Right renal cortex interstitium (tissue), 3 donors: ENCODE results near the gene B3GNT4. TPM values are rescaled to one million over a fixed set of nuclear protein-coding genes. Genes with fewer than 3 reads are reported as not detected.
"Not testable (repeated sequence)": the region's sequence is repeated elsewhere in the genome, so short reads cannot be mapped to it uniquely, and the experiment has no call there.

Source experiments
- DNase-seq, 3 donors: peaks; one replicate each; pipeline ENCODE4 v3.0.0-alpha.2; 2013; ENCODE audit warnings: low read depth in 3 of 3, low spot score in 2 of 3
- polyA plus RNA-seq, 3 donors: library from polyadenylated mRNA; unstranded; fragments of 120-200 nt; gene quantifications; one replicate each; pipeline ENCODE4 v1.2.1, GENCODE V29; 2013; ENCODE audit not compliant: insufficient read length in 3 of 3

Gene B3GNT4
- polyA plus RNA-seq, 3 donors: 2.5 to 3.8 (median 3.3) TPM

- DNase-seq: no peak
Measured at GRCh38 chr12:122185494-122186082, 17.9 kb upstream of the B3GNT4 start.

GRCh38 chr12:122187466-122187865, 16.0 kb upstream of the B3GNT4 start:
- DNase-seq: no peak

- no peak for DNase-seq
Measured at GRCh38 chr12:122189626-122190475, 13.7 kb upstream of the B3GNT4 start.

- no peak for DNase-seq
Measured at GRCh38 chr12:122190842-122191668, 12.5 kb upstream of the B3GNT4 start.

GRCh38 chr12:122192441-122192840, 11.1 kb upstream of the B3GNT4 start:
- DNase-seq: no peak

- no peak for DNase-seq
Measured at GRCh38 chr12:122194804-122195203, 8.7 kb upstream of the B3GNT4 start.

- no peak for DNase-seq
Measured at GRCh38 chr12:122195405-122195804, 8.1 kb upstream of the B3GNT4 start.

- DNase-seq: no peak
Measured at GRCh38 chr12:122197612-122197966, 5.9 kb upstream of the B3GNT4 start.

GRCh38 chr12:122199484-122200355, 3.8 kb upstream of the B3GNT4 start:
- no peak for DNase-seq

- no peak for DNase-seq
Measured at GRCh38 chr12:122200541-122201175, 2.9 kb upstream of the B3GNT4 start.

- DNase-seq: no peak
Measured at GRCh38 chr12:122201381-122201780, 2.1 kb upstream of the B3GNT4 start.

GRCh38 chr12:122202017-122202416, 1.5 kb upstream of the B3GNT4 start:
- DNase-seq: no peak

- not testable (repeated sequence) for DNase-seq
Measured at GRCh38 chr12:122202811-122203210, 698 bp upstream of the B3GNT4 start.

- DNase-seq: no peak
Measured at GRCh38 chr12:122204167-122205052, 901 bp downstream of the B3GNT4 start.

GRCh38 chr12:122205053-122205925, 1.8 kb downstream of the B3GNT4 start:
- DNase-seq: no peak

GRCh38 chr12:122206111-122206881, 2.8 kb downstream of the B3GNT4 start:
- DNase-seq: no peak

- DNase-seq: no peak
Measured at GRCh38 chr12:122206976-122207375, 3.5 kb downstream of the B3GNT4 start.
